Hepatocyte (in vitro differentiated cells): ENCODE results near the gene CEP85. TPM values are rescaled to one million over a fixed set of nuclear protein-coding genes. Genes with fewer than 3 reads are reported as not detected.
"Not testable (repeated sequence)": the region's sequence is repeated elsewhere in the genome, so short reads cannot be mapped to it uniquely, and the experiment has no call there.

Experiments used
- DNase-seq: peaks from one replicate; pipeline ENCODE4 v3.0.0-alpha.2; 2016; ENCODE audit warnings: low spot score
- H2AFZ ChIP-seq: fragments of 200-600 bp; sonication (generic); 2 replicates; pipeline ENCODE4 v1.6.0; 2016; ENCODE audit warnings: antibody characterized with exemption, mild to moderate bottlenecking
- H3K27ac ChIP-seq: fragments of 200-600 bp; sonication (generic); 2 replicates; pipeline ENCODE4 v1.5.1; 2016; ENCODE audit warnings: mild to moderate bottlenecking
- H3K27me3 ChIP-seq: fragments of 200-600 bp; sonication (generic); 2 replicates; pipeline ENCODE4 v1.6.1; 2016
- H3K36me3 ChIP-seq: fragments of 200-600 bp; sonication (generic); replicated peaks from 2 replicates; pipeline ENCODE4 v1.5.1; 2016; ENCODE audit warnings: low read depth; ENCODE audit not compliant: insufficient read depth
- H3K4me1 ChIP-seq: fragments of 200-600 bp; sonication (generic); 2 replicates; pipeline ENCODE4 v1.5.1; 2016; ENCODE audit warnings: mild to moderate bottlenecking, moderate library complexity; ENCODE audit not compliant: insufficient read depth
- H3K4me2 ChIP-seq: fragments of 200-600 bp; sonication (generic); 2 replicates; pipeline ENCODE4 v1.6.0; 2016
- H3K4me3 ChIP-seq: fragments of 200-600 bp; sonication (generic); 2 replicates; pipeline ENCODE4 v1.5.1; 2016; ENCODE audit warnings: mild to moderate bottlenecking
- H3K79me2 ChIP-seq: fragments of 200-600 bp; sonication (generic); 2 replicates; pipeline ENCODE4 v1.6.0; 2017; ENCODE audit warnings: mild to moderate bottlenecking
- H3K9me2 ChIP-seq: fragments of 200-600 bp; sonication (generic); replicated peaks from 2 replicates; pipeline ENCODE4 v1.6.0; 2017; ENCODE audit warnings: mild to moderate bottlenecking; ENCODE audit not compliant: insufficient read depth
- H3K9me3 ChIP-seq: fragments of 200-600 bp; sonication (generic); 2 replicates; pipeline ENCODE4 v1.5.1; 2016; ENCODE audit warnings: low read depth, mild to moderate bottlenecking
- H4K20me1 ChIP-seq: fragments of 200-600 bp; sonication (generic); 2 replicates; pipeline ENCODE4 v1.6.0; 2016; ENCODE audit warnings: mild to moderate bottlenecking; ENCODE audit not compliant: insufficient read depth, poor library complexity, severe bottlenecking
- CTCF ChIP-seq: fragments of 200-600 bp; sonication (generic); IDR thresholded peaks from 2 replicates; pipeline ENCODE4 v1.5.1; 2016; ENCODE audit warnings: antibody characterized with exemption, mild to moderate bottlenecking; ENCODE audit not compliant: poor library complexity
- EZH2 ChIP-seq: fragments of 200-600 bp; sonication (generic); IDR thresholded peaks from 2 replicates; pipeline ENCODE4 v1.6.1; 2016; ENCODE audit warnings: antibody characterized with exemption, mild to moderate bottlenecking, borderline replicate concordance
- EZH2phosphoT487 ChIP-seq: fragments of 200-600 bp; sonication (generic); IDR thresholded peaks from one replicate; pipeline ENCODE4 v1.6.1; 2018; ENCODE audit warnings: antibody characterized with exemption, mild to moderate bottlenecking, low read depth, moderate library complexity; ENCODE audit not compliant: unreplicated experiment, severe bottlenecking
- WGBS: methylation state at CpG from one replicate; pipeline ENCODE4 v1.1.6; 2016; ENCODE audit warnings: low lambda C conversion rate; ENCODE audit errors: missing lambda C conversion rate; 5-methylcytosine and 5-hydroxymethylcytosine counted together
- polyA plus RNA-seq: library from polyadenylated mRNA; unstranded; fragments of >200 nt; fragmentation: Nextera tagmentation; extraction: Ambion mirVana; gene quantifications from 2 replicates; pipeline ENCODE4 v1.2.1, GENCODE V29; 2016
- total RNA-seq: library from RNA; depleted of rRNA; stranded (reverse); fragments of >200 nt; gene quantifications from 2 replicates; pipeline ENCODE4 v1.2.3, GENCODE V29; 2014

CEP85 gene
- total and polyA plus RNA-seq, 2 experiments from 2014 or later = 12.4 to 14.6 TPM

DNA sequence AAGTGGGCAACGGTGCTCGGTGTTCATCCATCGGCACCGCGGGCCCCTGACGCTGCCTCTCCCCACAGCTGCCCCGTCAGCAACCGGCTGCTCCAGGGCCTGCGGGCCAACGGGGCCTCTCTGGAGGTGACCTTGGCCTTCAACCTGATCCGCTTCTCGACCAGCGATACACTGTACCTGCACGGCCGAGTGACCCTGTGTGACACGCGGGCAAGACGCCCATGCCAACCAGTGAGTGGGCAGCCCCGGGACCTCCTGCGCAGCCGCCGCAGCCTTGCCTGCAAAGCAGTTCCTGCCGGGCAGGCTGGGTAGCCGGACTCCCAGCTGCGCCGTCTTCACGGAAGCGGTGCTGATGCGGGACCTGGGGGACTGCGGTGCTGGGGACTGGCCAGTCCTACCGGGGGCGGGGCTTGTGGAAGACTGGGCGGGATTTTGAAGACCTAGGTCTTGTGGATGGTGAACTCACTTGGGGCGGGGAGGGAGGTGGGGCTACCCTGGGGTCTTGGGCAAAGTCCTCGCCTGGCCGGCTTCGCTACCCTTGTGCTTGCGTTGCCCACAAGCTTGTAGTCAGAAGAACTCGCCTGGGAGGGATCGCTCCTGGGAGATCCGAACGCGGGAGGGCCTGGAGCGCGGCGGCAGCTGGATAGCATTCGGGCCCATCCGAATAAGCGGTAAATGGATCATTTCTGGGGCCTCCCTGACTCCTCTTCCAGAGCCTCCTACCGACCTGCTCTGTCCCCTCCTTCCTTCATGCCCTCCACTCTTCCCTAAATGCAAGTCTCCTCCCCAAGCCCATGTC is 8.8 kb upstream of the CEP85 start:
- Histone ChIP-seq H3K9me2 (no peaks in the 10 kb centered on the region), H3K36me3 (no peaks in the 10 kb centered on the region), H3K27me3 (no peaks in the 10 kb centered on the region), H3K4me1 (no peaks in the 10 kb centered on the region), H3K9me3 (no peaks in the 10 kb centered on the region), H2AFZ (peak overlapping the region; percentile 42), H4K20me1 (no peaks in the 10 kb centered on the region), H3K4me3 (peak overlapping the region; percentile 34), H3K4me2 (peak overlapping the region; percentile 82), H3K27ac (peak overlapping the region; percentile 16), H3K79me2 (no peaks in the 10 kb centered on the region)
- TF ChIP-seq EZH2 (no peak), EZH2phosphoT487 (no peak), CTCF (no peak)
- peak; percentile 88 for DNase-seq
- whole genome bisulfite sequencing = 14% methylated on average over 38 of the region's 50 CpGs

DNA sequence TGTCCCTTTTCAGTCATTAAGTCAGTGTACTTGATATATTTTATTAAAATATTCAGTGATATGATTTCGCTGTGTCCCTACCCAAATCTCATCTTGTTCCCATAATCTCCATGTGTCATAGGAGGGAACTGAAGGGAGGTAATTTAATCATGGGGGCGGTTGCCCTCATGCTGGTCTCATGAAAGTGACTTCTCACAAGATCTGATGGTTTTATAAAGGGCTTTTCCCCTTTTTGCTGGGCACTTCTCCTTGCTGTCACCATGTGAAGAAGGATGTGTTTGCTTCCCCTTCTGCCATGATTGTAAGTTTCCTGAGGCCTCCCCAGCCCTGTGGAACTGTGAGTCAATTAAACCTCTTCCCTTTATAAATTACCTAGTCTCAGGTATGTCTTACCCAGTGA is 3.3 kb upstream of the CEP85 start:
- H2AFZ ChIP-seq, H3K9me3 ChIP-seq, H3K9me2 ChIP-seq, H4K20me1 ChIP-seq, H3K36me3 ChIP-seq, H3K27me3 ChIP-seq, H3K4me3 ChIP-seq, DNase-seq, H3K4me1 ChIP-seq, H3K27ac ChIP-seq, H3K79me2 ChIP-seq, H3K4me2 ChIP-seq: not testable (repeated sequence)
- 85% methylated on average over 2 of the region's 2 CpGs for WGBS

- peak overlapping the region; percentile 89 for H3K4me2 ChIP-seq
- H3K36me3 ChIP-seq = no peaks in the 10 kb centered on the region
- TF ChIP-seq CTCF (no peak), EZH2 (no peak), EZH2phosphoT487 (no peak)
- no peaks in the 10 kb centered on the region for H4K20me1 ChIP-seq
- peak; percentile 47 for DNase-seq
- H3K79me2 ChIP-seq = peaks cover 51% of the 10 kb centered on the region
- no peaks in the 10 kb centered on the region for H3K9me3 ChIP-seq
- H3K27me3 ChIP-seq = no peaks in the 10 kb centered on the region
- peak overlapping the region; percentile 44 for H3K4me3 ChIP-seq
- WGBS = 4% methylated on average over 30 of the region's 30 CpGs
- peak overlapping the region; percentile 90 for H3K27ac ChIP-seq
- H2AFZ ChIP-seq = peak overlapping the region; percentile 94
- H3K9me2 ChIP-seq = no peaks in the 10 kb centered on the region
- peaks cover 5% of the 10 kb centered on the region for H3K4me1 ChIP-seq
Observed at GRCh38 chr1:26234644-26235370, 807 bp downstream of the CEP85 start.

DNA sequence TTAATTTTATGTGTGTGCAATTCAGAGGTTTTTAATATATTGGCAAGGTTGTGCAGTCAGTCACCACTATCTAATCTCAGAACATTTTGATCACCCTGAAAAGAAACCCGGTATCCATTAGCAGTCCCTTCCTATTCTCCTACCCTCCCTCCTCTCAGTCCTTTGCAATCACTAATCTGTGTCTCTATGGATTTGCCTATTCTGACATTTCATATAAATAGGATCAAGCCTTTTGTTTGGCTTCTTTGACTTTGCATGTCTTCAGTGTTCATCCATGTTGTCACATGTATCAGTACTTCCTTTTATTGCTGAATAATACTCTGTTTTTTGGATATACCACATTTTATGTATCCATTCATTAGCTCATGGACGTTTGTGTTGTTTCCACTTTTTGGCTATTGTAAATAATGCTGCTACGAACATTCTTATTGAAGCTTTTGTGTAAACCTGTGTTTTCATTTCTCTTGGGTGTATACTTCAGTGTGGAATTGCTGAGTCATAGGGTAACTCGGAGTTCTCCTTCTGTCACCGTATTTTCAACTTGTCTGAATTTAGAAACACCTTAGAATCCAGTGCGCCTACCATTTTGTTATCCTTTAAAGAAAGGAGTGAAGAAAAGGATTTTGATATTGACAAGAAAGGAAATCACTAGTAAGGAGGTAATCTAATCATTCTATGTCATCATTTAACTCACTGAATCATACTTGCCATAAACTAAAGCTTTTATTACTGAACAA is 3.4 kb downstream of the CEP85 start:
- no peaks in the 10 kb centered on the region for H3K36me3 ChIP-seq
- DNase-seq = no peak
- 81% methylated on average over 6 of the region's 6 CpGs for WGBS
- H3K27me3 ChIP-seq = no peaks in the 10 kb centered on the region
- H3K27ac ChIP-seq = no peak overlapping the region
- no peaks in the 10 kb centered on the region for H3K9me3 ChIP-seq
- TF ChIP-seq EZH2 = no peak
- no peak for TF ChIP-seq EZH2phosphoT487
- no peak for TF ChIP-seq CTCF
- H3K4me2 ChIP-seq = peak overlapping the region; percentile 1
- peaks cover 5% of the 10 kb centered on the region for H3K4me1 ChIP-seq
- no peak overlapping the region for H2AFZ ChIP-seq
- H3K9me2 ChIP-seq = no peaks in the 10 kb centered on the region
- H3K4me3 ChIP-seq = no peak overlapping the region
- H4K20me1 ChIP-seq = no peaks in the 10 kb centered on the region
- H3K79me2 ChIP-seq = peaks cover 61% of the 10 kb centered on the region
